HEK293T (cell line): Measurements from ENCODE around the gene GRIN2A.

ENCODE experiments used
- CTCF ChIA-PET: fragments of 350-600 bp; formaldehyde crosslinking; extraction: SDS; loops from one replicate; lab custom pipeline; 2021; ENCODE audit warnings: antibody characterized with exemption, inconsistent platforms; lab: Yijun Ruan, JAX
- POLR2A ChIA-PET: fragments of 350-600 bp; formaldehyde crosslinking; extraction: SDS; loops from one replicate; lab custom pipeline; 2020; ENCODE audit warnings: antibody characterized with exemption, inconsistent platforms; lab: Yijun Ruan, JAX
- DNase-seq: peaks from one replicate; pipeline ENCODE4 v3.0.0; 2012; ENCODE audit warnings: mixed read lengths; ENCODE audit errors: extremely low spot score
- ARNT ChIP-seq: fragments of 450-650 bp; IDR thresholded peaks from 2 replicates; pipeline ENCODE4 v1.6.1; 2017; ENCODE audit warnings: mild to moderate bottlenecking
- BHLHE40 ChIP-seq: fragments of 450-650 bp; IDR thresholded peaks from 2 replicates; pipeline ENCODE4 v1.6.1; 2016; ENCODE audit warnings: mild to moderate bottlenecking, moderate library complexity, borderline replicate concordance
- CTBP1 ChIP-seq: fragments of 450-650 bp; IDR thresholded peaks from 2 replicates; pipeline ENCODE4 v1.6.1; 2016; ENCODE audit warnings: borderline replicate concordance
- ELF4 ChIP-seq: fragments of 450-650 bp; IDR thresholded peaks from 2 replicates; pipeline ENCODE4 v1.6.1; 2017; ENCODE audit warnings: antibody characterized with exemption
- FOXA1 ChIP-seq: fragments of 450-650 bp; IDR thresholded peaks from 2 replicates; pipeline ENCODE4 v1.6.1; 2016; ENCODE audit warnings: mild to moderate bottlenecking
- FOXK2 ChIP-seq: fragments of 450-650 bp; IDR thresholded peaks from 2 replicates; pipeline ENCODE4 v1.6.1; 2016; ENCODE audit warnings: mild to moderate bottlenecking
- FOXM1 ChIP-seq: fragments of 450-650 bp; IDR thresholded peaks from 2 replicates; pipeline ENCODE4 v1.6.1; 2017; ENCODE audit warnings: mild to moderate bottlenecking, borderline replicate concordance
- HDGF ChIP-seq: fragments of 450-650 bp; IDR thresholded peaks from 2 replicates; pipeline ENCODE4 v1.6.1; 2017; ENCODE audit warnings: antibody characterized with exemption, borderline replicate concordance
- L3MBTL2 ChIP-seq: fragments of 450-650 bp; conservative IDR thresholded peaks from 2 replicates; pipeline ENCODE4 v1.6.1; 2016; ENCODE audit warnings: mild to moderate bottlenecking
- LEF1 ChIP-seq: fragments of 450-650 bp; IDR thresholded peaks from 2 replicates; pipeline ENCODE4 v1.6.1; 2017; ENCODE audit warnings: mild to moderate bottlenecking, borderline replicate concordance
- NFRKB ChIP-seq: fragments of 450-650 bp; IDR thresholded peaks from 2 replicates; pipeline ENCODE4 v1.6.1; 2016; ENCODE audit warnings: mild to moderate bottlenecking, moderate library complexity
- SP1 ChIP-seq: fragments of 450-650 bp; IDR thresholded peaks from 2 replicates; pipeline ENCODE4 v1.6.1; 2017
- SUZ12 ChIP-seq: fragments of 450-650 bp; IDR thresholded peaks from 2 replicates; pipeline ENCODE4 v1.6.1; 2016; ENCODE audit warnings: mild to moderate bottlenecking
- TARDBP ChIP-seq: fragments of 450-650 bp; IDR thresholded peaks from 2 replicates; pipeline ENCODE4 v1.6.1; 2016
- ZNF384 ChIP-seq: fragments of 450-650 bp; IDR thresholded peaks from 2 replicates; pipeline ENCODE4 v1.6.1; 2016
- TF ChIP-seq, protein P1 (sequence below): fragments of 450-650 bp; IDR thresholded peaks from 2 replicates; pipeline ENCODE4 v1.6.1; 2016

The GRIN2A gene

DNA sequence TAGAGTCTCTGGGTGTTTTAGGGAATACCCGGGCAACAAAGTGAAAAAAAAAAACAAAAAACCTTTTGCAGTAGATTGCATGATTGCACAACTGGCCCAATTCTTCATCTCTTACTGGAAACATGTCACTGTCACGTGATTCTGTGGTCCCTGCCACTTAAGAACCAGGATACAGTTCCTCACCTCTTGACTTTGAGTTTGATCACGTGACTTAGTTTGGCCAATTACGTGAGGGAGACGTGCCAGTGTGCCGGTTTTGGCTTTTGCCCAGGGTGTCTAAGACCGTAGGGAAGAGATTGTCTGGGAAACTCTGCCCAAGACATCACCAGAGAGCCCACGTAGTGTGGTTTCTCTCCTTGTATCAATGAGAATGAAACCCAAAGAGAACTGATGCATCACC is 88.7 kb downstream of the GRIN2A start:
- POLR2A ChIA-PET, result no interaction called here
- CTCF ChIA-PET, result no interaction called here
- no peak for DNase-seq
- TF ChIP-seq ELF4 (no peak), FOXM1 (no peak), SP1 (no peak)
- TF ChIP-seq, protein P1, sequence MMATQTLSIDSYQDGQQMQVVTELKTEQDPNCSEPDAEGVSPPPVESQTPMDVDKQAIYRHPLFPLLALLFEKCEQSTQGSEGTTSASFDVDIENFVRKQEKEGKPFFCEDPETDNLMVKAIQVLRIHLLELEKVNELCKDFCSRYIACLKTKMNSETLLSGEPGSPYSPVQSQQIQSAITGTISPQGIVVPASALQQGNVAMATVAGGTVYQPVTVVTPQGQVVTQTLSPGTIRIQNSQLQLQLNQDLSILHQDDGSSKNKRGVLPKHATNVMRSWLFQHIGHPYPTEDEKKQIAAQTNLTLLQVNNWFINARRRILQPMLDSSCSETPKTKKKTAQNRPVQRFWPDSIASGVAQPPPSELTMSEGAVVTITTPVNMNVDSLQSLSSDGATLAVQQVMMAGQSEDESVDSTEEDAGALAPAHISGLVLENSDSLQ, result no peak

DNA sequence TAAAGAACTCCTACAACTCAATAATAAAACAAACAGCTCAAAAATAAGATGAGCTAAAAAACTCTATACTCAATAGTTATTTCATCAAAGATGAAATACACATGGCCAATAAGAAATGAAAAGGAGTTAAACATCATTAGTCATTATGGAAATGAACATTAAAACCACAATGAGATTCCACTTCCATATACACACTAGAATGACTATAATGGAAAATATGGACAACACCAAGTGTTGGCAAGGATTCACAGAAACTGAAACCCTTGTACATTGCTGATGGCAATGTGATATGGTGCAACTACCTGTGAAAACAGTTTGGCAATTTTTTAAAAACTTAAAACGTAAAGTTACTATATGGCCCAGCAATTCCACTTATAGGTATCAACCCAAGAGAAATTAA is 91.4 kb downstream of the GRIN2A start:
- no peak for TF ChIP-seq FOXK2
- TF ChIP-seq SP1, result no peak
- TF ChIP-seq, protein P1, result no peak
- TF ChIP-seq SUZ12, result no peak
- TF ChIP-seq ZNF384, result no peak
- no peak for TF ChIP-seq ARNT
- no peak for TF ChIP-seq FOXM1
- no peak for TF ChIP-seq NFRKB
- no peak for TF ChIP-seq FOXA1
- no peak for TF ChIP-seq LEF1
- ChIA-PET CTCF (no interaction called here), POLR2A (no interaction called here)
- DNase-seq, result no peak

DNA sequence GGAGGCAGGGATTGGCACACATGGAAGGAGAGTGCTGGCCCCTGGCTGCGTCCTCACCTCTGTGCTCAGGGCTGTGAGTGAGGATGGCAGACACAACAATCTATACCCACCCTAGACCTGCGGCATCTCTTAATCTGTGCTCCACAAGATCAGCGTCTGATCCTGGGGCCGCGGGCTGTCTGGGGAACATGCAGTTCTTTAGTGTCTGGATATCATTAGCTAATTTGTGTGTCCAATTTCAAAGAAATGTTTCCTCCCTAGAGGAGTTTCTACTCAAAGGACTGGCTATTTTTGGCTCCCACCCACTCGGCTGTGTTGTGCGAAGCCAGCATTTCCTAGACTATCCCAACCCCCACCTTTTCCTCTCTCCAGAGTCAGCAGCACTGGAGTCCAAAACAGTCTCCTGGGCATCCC is 93.8 kb downstream of the GRIN2A start:
- POLR2A ChIA-PET, result no interaction called here

DNA sequence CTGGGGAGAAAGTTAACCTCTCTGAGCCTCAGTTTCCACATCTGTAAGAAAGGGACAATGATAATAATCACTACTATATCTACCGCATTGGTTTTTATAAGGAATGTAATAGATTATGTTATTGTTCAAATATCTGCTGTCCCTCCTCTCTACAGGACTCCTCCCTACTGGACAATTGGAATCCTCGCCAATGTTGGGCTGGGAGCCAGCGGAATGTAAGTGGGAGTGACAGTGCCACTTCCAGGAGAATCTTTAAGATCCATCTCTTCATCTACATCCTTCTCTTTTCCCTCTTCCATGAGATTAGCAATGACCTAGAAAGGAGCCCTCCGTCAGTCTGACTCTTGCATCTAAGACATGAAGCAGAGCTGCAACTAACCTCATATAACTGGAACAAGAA is 95.1 kb downstream of the GRIN2A start:
- POLR2A ChIA-PET, result no interaction called here
- CTCF ChIA-PET, result no interaction called here
- no peak for DNase-seq
- TF ChIP-seq, protein P1, result no peak
- TF ChIP-seq SP1, result no peak
- no peak for TF ChIP-seq FOXA1
- TF ChIP-seq BHLHE40, result no peak
- TF ChIP-seq FOXK2, result no peak
- TF ChIP-seq TARDBP, result no peak

More for the DNA sequence above, 93.8 kb downstream of the GRIN2A start:
- no peak for DNase-seq
- TF ChIP-seq BHLHE40, result no peak
- CTCF ChIA-PET, result no interaction called here

DNA sequence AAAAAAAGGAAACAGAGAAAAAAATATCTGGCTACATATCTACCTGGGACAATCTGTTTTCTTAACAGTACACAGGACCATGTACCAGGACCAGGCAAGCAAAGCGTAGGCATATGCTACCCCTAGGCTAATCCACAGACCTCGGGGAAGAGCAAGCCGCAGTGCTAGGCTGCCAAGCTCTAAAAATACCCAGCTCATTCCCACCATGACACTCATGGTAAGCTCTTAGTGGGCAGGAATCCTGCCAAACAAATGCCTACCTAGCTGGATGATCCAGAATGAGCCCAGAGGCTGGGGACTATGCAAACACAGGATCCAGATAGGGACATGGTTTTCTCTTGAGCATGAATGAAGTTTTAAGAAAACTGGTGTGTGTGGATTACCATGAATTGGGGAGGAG is 95.6 kb downstream of the GRIN2A start:
- no peak for DNase-seq
- TF ChIP-seq HDGF (no peak), FOXK2 (no peak), FOXA1 (no peak), FOXM1 (no peak), CTBP1 (no peak), SP1 (no peak), SUZ12 (no peak), TARDBP (no peak), ELF4 (no peak), BHLHE40 (no peak), ARNT (no peak)
- TF ChIP-seq, protein P1, result no peak
- POLR2A ChIA-PET, result no interaction called here
- CTCF ChIA-PET, result no interaction called here

DNA sequence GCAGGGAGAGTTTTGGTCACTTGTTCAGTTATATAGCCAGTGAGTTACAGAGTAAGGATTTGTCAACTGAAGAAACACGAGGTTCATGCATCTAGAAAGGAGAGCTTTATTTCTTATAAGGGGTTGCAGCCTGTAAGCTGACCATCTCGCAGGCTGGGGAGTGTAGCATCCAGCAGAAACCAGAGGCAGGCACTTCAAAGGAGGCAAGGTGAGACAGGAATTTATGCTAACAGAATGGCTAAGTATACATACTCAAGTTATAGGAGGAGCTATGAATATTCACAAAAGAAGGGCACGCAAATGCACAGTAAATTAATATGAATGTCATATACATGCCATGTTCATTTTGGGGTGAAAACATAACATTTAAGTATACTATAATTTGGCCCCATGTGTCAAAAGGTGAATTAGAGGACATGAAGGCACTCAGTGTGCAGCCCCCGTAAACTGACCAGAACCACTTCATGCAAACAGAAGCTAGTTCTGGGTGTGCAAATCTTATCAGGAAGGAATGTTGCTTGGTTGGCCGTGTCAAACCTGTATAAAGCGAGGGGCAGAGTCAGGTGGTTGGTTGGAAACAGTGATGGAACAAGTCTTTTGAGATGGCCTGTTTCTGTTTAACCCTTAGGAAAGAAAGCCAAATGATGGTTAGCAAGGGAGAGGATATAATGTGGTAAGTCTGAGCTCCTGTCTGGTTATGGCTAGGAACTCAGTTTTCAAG is 97.0 kb downstream of the GRIN2A start:
- CTCF ChIA-PET, result no interaction called here
- no peak for TF ChIP-seq TARDBP
- TF ChIP-seq ZNF384, result no peak
- TF ChIP-seq ELF4, result no peak
- no peak for TF ChIP-seq BHLHE40
- TF ChIP-seq NFRKB, result no peak
- TF ChIP-seq LEF1, result no peak
- TF ChIP-seq FOXA1, result no peak
- TF ChIP-seq SUZ12, result no peak
- TF ChIP-seq FOXK2, result no peak
- no peak for TF ChIP-seq HDGF
- TF ChIP-seq L3MBTL2, result no peak
- TF ChIP-seq, protein P1, result no peak
- no peak for TF ChIP-seq ARNT
- no peak for TF ChIP-seq FOXM1
- TF ChIP-seq SP1, result no peak
- no peak for TF ChIP-seq CTBP1
- no peak for DNase-seq
- POLR2A ChIA-PET, result no interaction called here
